HG03025 (cell line): ENCODE data around the gene PSMB11.

Experiments used
- ATAC-seq: cut with Tn5 transposase; IDR thresholded peaks from one replicate; pipeline ENCODE4 v1.9.1; 2021; ENCODE audit warnings: mild to moderate bottlenecking, moderate library complexity; ENCODE audit not compliant: unreplicated experiment, low FRiP score

Gene PSMB11

DNA sequence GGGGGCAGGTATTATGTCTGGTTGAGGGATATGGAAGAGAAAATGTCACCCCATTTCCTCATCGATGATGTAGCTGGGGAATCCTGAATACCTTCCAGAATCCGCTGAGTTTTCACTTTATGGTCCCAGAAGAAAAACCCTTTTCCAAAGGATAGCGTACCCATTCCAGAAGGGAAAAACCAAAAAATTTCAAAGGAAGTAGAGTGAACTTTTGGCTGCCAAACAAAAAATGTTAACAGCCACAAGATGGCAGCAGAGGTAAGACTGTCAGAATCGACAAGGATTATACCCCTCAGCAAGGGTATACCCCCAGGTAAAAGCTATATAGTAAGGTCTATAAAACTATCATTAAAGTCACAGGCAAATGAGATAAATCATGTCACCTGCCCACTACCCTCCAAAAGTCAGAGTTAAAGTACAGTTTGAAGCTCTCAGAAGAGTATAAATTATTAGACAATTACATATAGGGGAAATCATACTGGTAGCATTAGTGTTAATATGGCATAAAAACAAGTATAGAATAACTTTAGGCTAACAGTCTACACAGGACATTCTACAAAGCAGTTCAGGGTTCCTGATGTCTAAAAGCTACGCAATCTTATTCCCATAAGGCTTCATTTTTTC, 34.9 kb downstream of the PSMB11 start:
- no peak for ATAC-seq

DNA sequence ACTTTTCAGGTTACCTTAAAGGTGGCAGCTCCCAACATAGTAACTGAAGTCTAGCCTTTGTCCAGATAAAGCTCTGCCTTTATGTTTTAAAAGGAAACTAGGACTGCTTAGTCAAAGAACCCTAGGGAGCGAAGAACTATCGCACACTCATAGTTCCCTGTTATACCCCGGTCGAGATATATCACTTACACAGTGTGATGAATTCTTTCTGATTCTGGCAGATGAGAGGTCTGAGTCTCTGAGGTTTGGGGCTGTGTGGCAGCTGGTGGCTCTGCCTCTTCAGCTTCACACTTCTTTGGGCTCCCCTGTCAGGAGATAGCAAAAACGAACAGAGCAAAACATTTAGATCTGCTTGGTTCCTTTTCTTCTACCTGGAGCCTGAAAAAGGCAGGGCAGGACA, 36.0 kb downstream of the PSMB11 start:
- ATAC-seq: no peak

- ATAC-seq: no peak
These were observed 36.7 kb downstream of the PSMB11 start for GRCh38 chr14:23078692-23079116.

GRCh38 chr14:23079716-23080115, 37.7 kb downstream of the PSMB11 start:
- ATAC-seq: no peak

GRCh38 chr14:23080474-23080873, 38.5 kb downstream of the PSMB11 start:
- no peak for ATAC-seq

GRCh38 chr14:23085458-23085857, 43.4 kb downstream of the PSMB11 start:
- ATAC-seq: no peak

DNA sequence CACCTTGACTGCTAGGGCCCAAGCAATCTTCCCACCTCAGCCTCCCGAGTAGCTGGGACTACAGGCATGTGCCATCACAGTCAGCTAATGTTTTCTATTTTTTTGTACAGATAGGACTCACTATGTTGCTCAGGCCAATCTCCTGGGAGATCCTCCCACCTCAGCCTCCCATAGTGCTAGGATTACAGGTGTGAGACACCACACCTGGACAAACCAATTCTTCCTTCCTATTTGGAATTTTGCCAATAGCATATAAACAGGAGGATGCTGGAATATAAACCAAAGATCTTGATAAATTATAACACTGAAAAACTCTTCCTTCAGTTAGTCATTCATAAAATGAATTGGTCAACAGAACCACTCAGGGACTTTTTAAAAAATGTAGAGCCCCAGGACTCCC, 44.6 kb downstream of the PSMB11 start:
- no peak for ATAC-seq

GRCh38 chr14:23089498-23090253, 47.7 kb downstream of the PSMB11 start:
- ATAC-seq: no peak

GRCh38 chr14:23090254-23090636, 48.2 kb downstream of the PSMB11 start:
- ATAC-seq: no peak

GRCh38 chr14:23091294-23092225, 49.5 kb downstream of the PSMB11 start:
- ATAC-seq: no peak

- no peak for ATAC-seq
These were observed 51.1 kb downstream of the PSMB11 start for GRCh38 chr14:23093104-23093503.

- ATAC-seq: no peak
These were observed 51.5 kb downstream of the PSMB11 start for GRCh38 chr14:23093526-23093925.
